Mammary epithelial cell (primary cell): ENCODE results near the gene TIE1.

ENCODE experiments used
- EZH2 ChIP-seq: IDR thresholded peaks from 2 replicates; pipeline ENCODE4 v1.6.1; 2012; ENCODE audit warnings: low read length, inconsistent platforms, borderline replicate concordance
- TF ChIP-seq, protein P1 (sequence below), 2 donors: IDR thresholded peaks in 1 of 2; conservative IDR thresholded peaks in 1 of 2; 2 replicates each; pipeline ENCODE4 v1.5.1; 2011 to 2012; ENCODE audit warnings: inconsistent platforms in 2 of 2, low read length in 2 of 2, mild to moderate bottlenecking in 2 of 2, control low read depth in 1 of 2, low read depth in 1 of 2; ENCODE audit not compliant: insufficient read depth in 1 of 2; ENCODE audit errors: extremely low read depth in 1 of 2

DNA sequence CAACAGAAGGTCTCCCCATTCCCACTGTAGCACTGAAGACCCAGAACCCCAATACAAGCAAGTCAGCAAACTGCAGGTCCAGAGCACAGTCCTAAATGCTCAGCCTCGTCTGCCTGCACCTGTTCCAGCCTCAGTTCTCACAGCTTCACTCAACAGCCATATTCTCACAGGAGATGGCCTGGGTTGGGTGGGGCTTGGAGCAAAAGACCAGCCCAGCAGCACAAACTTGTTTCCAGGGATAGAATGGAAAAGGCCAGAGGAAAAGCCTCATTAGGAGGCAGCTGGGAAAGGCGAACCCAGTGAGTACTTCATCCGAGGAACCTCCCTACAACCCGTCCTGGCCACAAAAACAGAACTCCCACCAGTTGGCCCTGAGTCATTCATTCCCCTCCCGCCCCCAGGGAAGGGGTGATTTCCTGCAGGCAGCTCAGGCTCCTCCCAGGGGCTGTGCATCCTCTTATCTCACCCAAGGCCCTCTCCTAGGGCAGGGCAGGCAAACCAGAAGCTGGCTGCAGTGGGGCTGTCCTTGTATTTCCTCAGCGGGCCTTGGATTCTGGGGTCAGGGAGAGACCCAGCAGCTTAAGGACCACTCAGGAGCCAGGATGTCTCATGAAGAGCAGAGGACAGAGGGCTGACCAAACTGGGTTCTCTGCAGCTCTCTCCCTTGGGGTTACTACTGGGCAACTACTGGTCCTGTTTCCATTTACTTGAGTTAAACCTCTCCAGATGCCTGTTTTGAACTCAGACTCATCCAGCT, 29.4 kb downstream of the TIE1 start:
- TF ChIP-seq, protein P1, sequence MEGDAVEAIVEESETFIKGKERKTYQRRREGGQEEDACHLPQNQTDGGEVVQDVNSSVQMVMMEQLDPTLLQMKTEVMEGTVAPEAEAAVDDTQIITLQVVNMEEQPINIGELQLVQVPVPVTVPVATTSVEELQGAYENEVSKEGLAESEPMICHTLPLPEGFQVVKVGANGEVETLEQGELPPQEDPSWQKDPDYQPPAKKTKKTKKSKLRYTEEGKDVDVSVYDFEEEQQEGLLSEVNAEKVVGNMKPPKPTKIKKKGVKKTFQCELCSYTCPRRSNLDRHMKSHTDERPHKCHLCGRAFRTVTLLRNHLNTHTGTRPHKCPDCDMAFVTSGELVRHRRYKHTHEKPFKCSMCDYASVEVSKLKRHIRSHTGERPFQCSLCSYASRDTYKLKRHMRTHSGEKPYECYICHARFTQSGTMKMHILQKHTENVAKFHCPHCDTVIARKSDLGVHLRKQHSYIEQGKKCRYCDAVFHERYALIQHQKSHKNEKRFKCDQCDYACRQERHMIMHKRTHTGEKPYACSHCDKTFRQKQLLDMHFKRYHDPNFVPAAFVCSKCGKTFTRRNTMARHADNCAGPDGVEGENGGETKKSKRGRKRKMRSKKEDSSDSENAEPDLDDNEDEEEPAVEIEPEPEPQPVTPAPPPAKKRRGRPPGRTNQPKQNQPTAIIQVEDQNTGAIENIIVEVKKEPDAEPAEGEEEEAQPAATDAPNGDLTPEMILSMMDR (conservative IDR thresholded peaks at IDR 0.05 in 1 of 2, IDR thresholded peaks at IDR 0.05 in 1 of 2; ENCODE audit: extremely low read depth in 1 of 2, insufficient read depth in 1 of 2, low read depth in 1 of 2, low read length in 2 of 2): no peak
- no peak for TF ChIP-seq EZH2
